Calu3 (cell line): Measurements from ENCODE around the gene ZNF622. TPM values are rescaled to one million over a fixed set of nuclear protein-coding genes. Genes with fewer than 3 reads are reported as not detected.
A peak's percentile ranks its signal among the peaks of the same experiment; 100 is the strongest.

Experiments
- BruUV-seq: library from RNA; stranded (reverse); fragments of 400-500 nt; replicated peaks from 2 replicates; lab custom pipeline; 2021; lab: Mats Ljungman, UMichigan
- CTCF ChIA-PET: fragments of 300-600 bp; sonication (Branson Sonifier 250); formaldehyde crosslinking; loops from one replicate; lab custom pipeline; 2022; ENCODE audit warnings: antibody characterized with exemption; lab: Charles Lee
- DNase-seq: peaks from one replicate; pipeline ENCODE4 v3.0.0; 2022
- H3K27ac Mint-ChIP-seq: one replicate; pipeline ENCODE4 v1.8.0; 2022; ENCODE audit warnings: mixed read lengths; ENCODE audit not compliant: unreplicated experiment
- H3K27me3 Mint-ChIP-seq: one replicate; pipeline ENCODE4 v1.8.0; 2022; ENCODE audit warnings: mixed read lengths; ENCODE audit not compliant: unreplicated experiment
- H3K36me3 Mint-ChIP-seq: one replicate; pipeline ENCODE4 v1.8.0; 2022; ENCODE audit warnings: mild to moderate bottlenecking, moderate library complexity, mixed read lengths; ENCODE audit not compliant: insufficient read depth, unreplicated experiment
- H3K4me1 Mint-ChIP-seq: one replicate; pipeline ENCODE4 v1.8.0; 2022; ENCODE audit warnings: mild to moderate bottlenecking, low read depth, mixed read lengths; ENCODE audit not compliant: unreplicated experiment
- H3K4me3 Mint-ChIP-seq: one replicate; pipeline ENCODE4 v1.8.0; 2022; ENCODE audit warnings: mild to moderate bottlenecking, low read depth, moderate library complexity, mixed read lengths; ENCODE audit not compliant: unreplicated experiment
- H3K9me3 Mint-ChIP-seq: one replicate; pipeline ENCODE4 v1.8.0; 2022; ENCODE audit warnings: low read depth, mixed read lengths; ENCODE audit not compliant: unreplicated experiment
- intact Hi-C: fragments of 100-400 bp; cut with micrococcal nuclease; formaldehyde crosslinking; loops from one replicate; pipeline ENCODE4 v1.10.0; 2022; ENCODE audit not compliant: unreplicated experiment
- total RNA-seq: library from RNA; stranded (reverse); gene quantifications from 2 replicates; pipeline ENCODE4 v1.2.3, GENCODE V29; 2022
- TF ChIP-seq, protein P1 (sequence below): fragments of 200-600 bp; IDR thresholded peaks from one replicate; pipeline ENCODE4 v1.8.0; 2022; ENCODE audit warnings: antibody characterized with exemption; ENCODE audit not compliant: unreplicated experiment

ZNF622 gene
- total RNA-seq, 1 experiment from 2014 or later: 28.6 TPM

GRCh38 chr5:16457451-16457850, 8.1 kb downstream of the ZNF622 start:
- BruUV-seq: no TSS peak
- no peak for DNase-seq
- CTCF ChIA-PET: interaction anchor here (1.6 kb wide), 1 partner anchor 297 kb away, joined by 5 read pairs; no protein-coding TSS in a partner anchor
- Mint-ChIP-seq H3K27me3 (no peaks in the 10 kb centered on the region), H3K4me3 (no peak overlapping the region), H3K9me3 (no peaks in the 10 kb centered on the region), H3K27ac (no peak overlapping the region), H3K4me1 (peaks cover 28% of the 10 kb centered on the region), H3K36me3 (peaks cover 35% of the 10 kb centered on the region)
- TF ChIP-seq, protein P1, sequence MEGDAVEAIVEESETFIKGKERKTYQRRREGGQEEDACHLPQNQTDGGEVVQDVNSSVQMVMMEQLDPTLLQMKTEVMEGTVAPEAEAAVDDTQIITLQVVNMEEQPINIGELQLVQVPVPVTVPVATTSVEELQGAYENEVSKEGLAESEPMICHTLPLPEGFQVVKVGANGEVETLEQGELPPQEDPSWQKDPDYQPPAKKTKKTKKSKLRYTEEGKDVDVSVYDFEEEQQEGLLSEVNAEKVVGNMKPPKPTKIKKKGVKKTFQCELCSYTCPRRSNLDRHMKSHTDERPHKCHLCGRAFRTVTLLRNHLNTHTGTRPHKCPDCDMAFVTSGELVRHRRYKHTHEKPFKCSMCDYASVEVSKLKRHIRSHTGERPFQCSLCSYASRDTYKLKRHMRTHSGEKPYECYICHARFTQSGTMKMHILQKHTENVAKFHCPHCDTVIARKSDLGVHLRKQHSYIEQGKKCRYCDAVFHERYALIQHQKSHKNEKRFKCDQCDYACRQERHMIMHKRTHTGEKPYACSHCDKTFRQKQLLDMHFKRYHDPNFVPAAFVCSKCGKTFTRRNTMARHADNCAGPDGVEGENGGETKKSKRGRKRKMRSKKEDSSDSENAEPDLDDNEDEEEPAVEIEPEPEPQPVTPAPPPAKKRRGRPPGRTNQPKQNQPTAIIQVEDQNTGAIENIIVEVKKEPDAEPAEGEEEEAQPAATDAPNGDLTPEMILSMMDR: no peak
- intact Hi-C loops: no loop called here

- TF ChIP-seq, protein P1: peak; percentile 72
- Mint-ChIP-seq H3K27me3 (no peaks in the 10 kb centered on the region), H3K27ac (peak overlapping the region; percentile 69), H3K36me3 (peaks cover 31% of the 10 kb centered on the region), H3K9me3 (no peaks in the 10 kb centered on the region), H3K4me1 (peaks cover 21% of the 10 kb centered on the region), H3K4me3 (peak overlapping the region; percentile 7)
- CTCF ChIA-PET: interaction anchor here (0.7 to 2.5 kb wide), 3 partner anchors 8 to 296 kb away, joined by 4 to 25 read pairs (median 4); no protein-coding TSS in a partner anchor
- BruUV-seq: no TSS peak
- peak; percentile 19 for DNase-seq
- intact Hi-C loops: loop anchor here (1.0 kb wide), 1 partner anchor 296 kb away; no protein-coding TSS in a partner anchor
These were observed 9.3 kb downstream of the ZNF622 start for GRCh38 chr5:16456103-16456832.

GRCh38 chr5:16455668-16456067, 9.9 kb downstream of the ZNF622 start:
- H3K36me3 Mint-ChIP-seq: peaks cover 28% of the 10 kb centered on the region
- peak overlapping the region; percentile 7 for H3K4me3 Mint-ChIP-seq
- no peaks in the 10 kb centered on the region for H3K27me3 Mint-ChIP-seq
- peak overlapping the region; percentile 69 for H3K27ac Mint-ChIP-seq
- TF ChIP-seq, protein P1: no peak
- H3K4me1 Mint-ChIP-seq: peaks cover 15% of the 10 kb centered on the region
- CTCF ChIA-PET: interaction anchor here (1.4 to 2.5 kb wide), 2 partner anchors 9 to 295 kb away, joined by 4 to 25 read pairs; no protein-coding TSS in a partner anchor
- BruUV-seq: no TSS peak
- no peaks in the 10 kb centered on the region for H3K9me3 Mint-ChIP-seq
- intact Hi-C loops: loop anchor here (1.0 kb wide), 1 partner anchor 295 kb away; no protein-coding TSS in a partner anchor
- DNase-seq: no peak

- Mint-ChIP-seq H3K4me3 (no peak overlapping the region), H3K27me3 (no peaks in the 10 kb centered on the region), H3K9me3 (no peaks in the 10 kb centered on the region), H3K27ac (no peak overlapping the region), H3K4me1 (peaks cover 11% of the 10 kb centered on the region), H3K36me3 (peaks cover 31% of the 10 kb centered on the region)
- no peak for DNase-seq
- TF ChIP-seq, protein P1: no peak
- BruUV-seq: no TSS peak
- intact Hi-C loops: no loop called here
- CTCF ChIA-PET: interaction anchor here (2.5 kb wide), 1 partner anchor 294 kb away, joined by 25 read pairs; no protein-coding TSS in a partner anchor
These were observed 10.9 kb downstream of the ZNF622 start for GRCh38 chr5:16454686-16455085.
